HCT116 (cell line): Measurements from ENCODE around the gene SEMA3F. TPM values are rescaled to one million over a fixed set of nuclear protein-coding genes. Genes with fewer than 3 reads are reported as not detected.

ENCODE experiments used
- ATAC-seq: fragments of 200-7000 bp; cut with Tn5 transposase; 2 replicates; pipeline ENCODE4 v1.9.1; 2020; ENCODE audit warnings: mild to moderate bottlenecking, moderate library complexity
- BruUV-seq: library from RNA; stranded (reverse); fragments of 400-500 nt; replicated peaks from 2 replicates; lab custom pipeline; 2021; lab: Mats Ljungman, UMichigan
- CTCF ChIA-PET: fragments of 300-600 bp; sonication (Branson Sonifier 250); formaldehyde crosslinking; loops from one replicate; lab custom pipeline; 2021; ENCODE audit warnings: antibody characterized with exemption; lab: Charles Lee
- POLR2A ChIA-PET: fragments of 300-600, 350-600 bp; sonication (Branson Sonifier 250); formaldehyde crosslinking; loops from one replicate; lab custom pipeline; 2021; ENCODE audit warnings: antibody characterized with exemption; lab: Charles Lee
- RAD21 ChIA-PET, 2 experiments: fragments of 300-600 bp; sonication (Branson Sonifier 250); formaldehyde crosslinking; loops; one replicate each; lab custom pipeline; 2023; ENCODE audit warnings: low total read pairs in 2 of 2; ENCODE audit not compliant: uncharacterized antibody in 2 of 2, unreplicated experiment in 2 of 2, low non-redundant PET in 1 of 2; lab: Charles Lee
- DNase-seq: peaks from one replicate; pipeline ENCODE4 v3.0.0-alpha.2; 2010; ENCODE audit warnings: low read depth, low spot score
- H2AFZ ChIP-seq: fragments of 200-600 bp; shearing (Covaris generic), sonication (generic); 2 replicates; pipeline ENCODE4 v1.6.1; 2017; ENCODE audit warnings: low read depth, mixed run types, mixed read lengths, antibody characterized with exemption, low read length; ENCODE audit not compliant: poor library complexity, severe bottlenecking
- H3K27ac ChIP-seq: 2 replicates; pipeline ENCODE4 v1.5.1; 2012; ENCODE audit warnings: low read depth, low read length
- H3K27me3 ChIP-seq: fragments of 200-600 bp; sonication (generic); 2 replicates; pipeline ENCODE4 v1.6.1; 2016; ENCODE audit warnings: mixed run types, low read length, mixed read lengths; ENCODE audit not compliant: insufficient read depth
- H3K36me3 ChIP-seq, 2 experiments: fragments of 200-500 bp in 1 of 2; fragments of 200-600 bp in 1 of 2; sonication (Bioruptor generic) in 1 of 2; sonication (generic) in 1 of 2; 2 replicates each; pipeline versions ENCODE4 v1.5.1 to v1.6.1; 2014 to 2016; ENCODE audit warnings: low read length in 2 of 2, inconsistent platforms in 1 of 2, mixed read lengths in 1 of 2, mixed run types in 1 of 2; ENCODE audit not compliant: insufficient read depth in 2 of 2, control insufficient read depth in 1 of 2
- H3K4me1 ChIP-seq, 2 experiments: fragments of 200-600 bp in 1 of 2; sonication (generic) in 1 of 2; 2 replicates each; pipeline versions ENCODE4 v1.5.1 to v1.6.1; 2012 to 2017; ENCODE audit warnings: low read length in 2 of 2, inconsistent platforms in 1 of 2, mild to moderate bottlenecking in 1 of 2, mixed read lengths in 1 of 2, mixed run types in 1 of 2, moderate library complexity in 1 of 2; ENCODE audit not compliant: insufficient read depth in 2 of 2, control insufficient read depth in 1 of 2
- H3K4me2 ChIP-seq: fragments of 200-600 bp; sonication (generic); 2 replicates; pipeline ENCODE4 v1.6.1; 2017; ENCODE audit warnings: mixed run types, low read length, mixed read lengths
- H3K4me3 ChIP-seq, 2 experiments: fragments of 200-600 bp in 1 of 2; sonication (generic) in 1 of 2; replicated peaks in 1 of 2; 2 replicates each; pipeline ENCODE4 v1.5.1; 2011 to 2016; ENCODE audit warnings: low read length in 2 of 2, control low read depth in 1 of 2, low read depth in 1 of 2, mild to moderate bottlenecking in 1 of 2, mixed read lengths in 1 of 2, mixed run types in 1 of 2
- H3K79me2 ChIP-seq: fragments of 200-600 bp; sonication (generic); 2 replicates; pipeline ENCODE4 v1.6.1; 2017; ENCODE audit warnings: mild to moderate bottlenecking, mixed run types, low read length, moderate library complexity, mixed read lengths; ENCODE audit not compliant: insufficient read depth
- H3K9ac ChIP-seq: fragments of 200-600 bp; sonication (generic); 2 replicates; pipeline ENCODE4 v1.6.1; 2016; ENCODE audit warnings: low read length, mixed read lengths
- H3K9me2 ChIP-seq: fragments of 200-600 bp; sonication (generic), shearing (Covaris generic); 2 replicates; pipeline ENCODE4 v1.6.1; 2017; ENCODE audit warnings: mixed run types, mild to moderate bottlenecking, moderate library complexity; ENCODE audit not compliant: insufficient read depth
- H3K9me3 ChIP-seq, 2 experiments: fragments of 200-500 bp in 1 of 2; fragments of 200-600 bp in 1 of 2; sonication (Bioruptor generic) in 1 of 2; sonication (generic) in 1 of 2; 2 replicates each; pipeline ENCODE4 v1.6.1; 2014 to 2017; ENCODE audit warnings: low read length in 2 of 2, mixed read lengths in 2 of 2, inconsistent platforms in 1 of 2, low read depth in 1 of 2, mild to moderate bottlenecking in 1 of 2, mixed run types in 1 of 2, moderate library complexity in 1 of 2; ENCODE audit not compliant: control insufficient read depth in 1 of 2, insufficient read depth in 1 of 2
- H4K20me1 ChIP-seq: fragments of 200-600 bp; sonication (generic), shearing (Covaris generic); 2 replicates; pipeline ENCODE4 v1.6.1; 2017; ENCODE audit warnings: mixed run types, mild to moderate bottlenecking, moderate library complexity; ENCODE audit not compliant: insufficient read depth
- CEBPB ChIP-seq: IDR thresholded peaks from 2 replicates; pipeline ENCODE4 v1.6.1; 2012; ENCODE audit warnings: low read depth
- CTCF ChIP-seq, 3 experiments: fragments of 200-600 bp in 1 of 3; sonication (generic) in 1 of 3; IDR thresholded peaks in 2 of 3; conservative IDR thresholded peaks in 1 of 3; 2 replicates each; pipeline ENCODE4 v1.5.1; 2012 to 2017; ENCODE audit warnings: low read depth in 2 of 3, low read length in 2 of 3, antibody characterized with exemption in 1 of 3, borderline replicate concordance in 1 of 3, control low read depth in 1 of 3, mild to moderate bottlenecking in 1 of 3, mixed read lengths in 1 of 3, mixed run types in 1 of 3, moderate library complexity in 1 of 3; ENCODE audit not compliant: insufficient read depth in 1 of 3
- EGR1 ChIP-seq: IDR thresholded peaks from 2 replicates; pipeline ENCODE4 v1.6.1; 2012; ENCODE audit warnings: low read depth
- FOSL1 ChIP-seq: IDR thresholded peaks from 2 replicates; pipeline ENCODE4 v1.6.1; 2012; ENCODE audit warnings: low read depth
- JUND ChIP-seq: IDR thresholded peaks from 2 replicates; pipeline ENCODE4 v1.6.1; 2012
- MAX ChIP-seq: IDR thresholded peaks from 2 replicates; pipeline ENCODE4 v1.6.1; 2012
- POLR2A ChIP-seq: IDR thresholded peaks from 2 replicates; pipeline ENCODE4 v1.7.0; 2011; ENCODE audit warnings: borderline replicate concordance; ENCODE audit not compliant: insufficient read depth, insufficient read length; ENCODE audit errors: extremely low read depth
- RAD21 ChIP-seq: IDR thresholded peaks from 2 replicates; pipeline ENCODE4 v1.6.1; 2012; ENCODE audit warnings: low read depth, mild to moderate bottlenecking
- REST ChIP-seq: IDR thresholded peaks from 2 replicates; pipeline ENCODE4 v1.6.1; 2012; ENCODE audit warnings: low read depth
- SRF ChIP-seq: IDR thresholded peaks from 2 replicates; pipeline ENCODE4 v1.6.1; 2012; ENCODE audit warnings: low read depth
- TCF7L2 ChIP-seq: IDR thresholded peaks from 2 replicates; pipeline ENCODE4 v1.7.0; 2011; ENCODE audit warnings: borderline replicate concordance, inconsistent platforms; ENCODE audit not compliant: insufficient read depth, insufficient read length; ENCODE audit errors: extremely low read depth
- YY1 ChIP-seq: IDR thresholded peaks from 2 replicates; pipeline ENCODE4 v1.6.1; 2011; ENCODE audit warnings: low read length, low read depth, moderate library complexity, mild to moderate bottlenecking; ENCODE audit not compliant: insufficient replicate concordance; ENCODE audit errors: extremely low read depth
- ZFX ChIP-seq: fragments of 450-650 bp; IDR thresholded peaks from 2 replicates; pipeline ENCODE4 v1.6.1; 2017
- intact Hi-C: fragments of 100-400 bp; cut with micrococcal nuclease; formaldehyde crosslinking; loops from 2 replicates; pipeline ENCODE4 v1.10.0; 2022
- total RNA-seq: library from RNA; stranded (reverse); gene quantifications from one replicate; pipeline ENCODE4 v1.2.1, GENCODE V29; 2021; ENCODE audit not compliant: unreplicated experiment

Gene SEMA3F
- total RNA-seq, 1 experiment from 2014 or later: 15.7 TPM

DNA sequence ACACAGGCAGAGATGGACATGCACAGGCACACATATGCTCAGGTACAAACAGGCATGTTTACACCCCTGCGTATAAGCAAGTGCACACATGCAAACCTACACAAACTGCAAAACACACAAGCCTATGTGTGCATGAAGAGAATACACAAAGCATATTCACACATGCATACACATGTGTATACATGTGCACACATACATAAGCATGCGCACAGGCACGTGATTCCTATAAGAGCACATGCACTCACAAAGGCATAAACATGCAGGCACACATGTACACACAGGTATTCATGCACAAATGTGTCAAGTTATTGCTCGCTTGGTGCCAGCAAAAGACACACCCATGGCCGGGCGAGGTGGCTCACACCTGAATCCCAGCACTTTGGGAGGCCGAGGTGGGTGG lies 34.9 kb downstream of the SEMA3F start:
- no peak overlapping the region for H3K9ac ChIP-seq
- H3K4me2 ChIP-seq: no peak overlapping the region
- DNase-seq: no peak
- H3K79me2 ChIP-seq: no peaks in the 10 kb centered on the region
- no peak for ATAC-seq
- H3K27ac ChIP-seq: no peak overlapping the region
- POLR2A ChIA-PET: no interaction called here
- H3K9me3 ChIP-seq: no peaks in the 10 kb centered on the region
- no peak overlapping the region for H2AFZ ChIP-seq
- peaks cover 0 to 16% of the 10 kb centered on the region in 2 experiments; a peak in 3 of 4 replicates for H3K4me1 ChIP-seq
- H3K27me3 ChIP-seq: no peaks in the 10 kb centered on the region
- H3K9me2 ChIP-seq: no peaks in the 10 kb centered on the region
- RAD21 ChIA-PET: interaction anchor here (0.6 to 0.7 kb wide), 2 partner anchors 66 to 250 kb away, joined by 3 read pairs; partner anchors contain the start of gene RBM6 (in 1 of the 2)
- no peaks in the 10 kb centered on the region for H4K20me1 ChIP-seq
- intact Hi-C loops: loop anchor here (1.0 kb wide), 2 partner anchors 69 to 487 kb away; no protein-coding TSS in a partner anchor
- H3K4me3 ChIP-seq: no peak overlapping the region
- no TSS peak for BruUV-seq
- no peaks in the 10 kb centered on the region; a peak in 1 of 4 replicates for H3K36me3 ChIP-seq
- CTCF ChIA-PET: interaction anchor here (1.1 to 3.1 kb wide), 2 partner anchors 37 to 70 kb away, joined by 5 to 13 read pairs; no protein-coding TSS in a partner anchor
- no peak for TF ChIP-seq POLR2A
- TF ChIP-seq, all 23 proteins: peak for 0

DNA sequence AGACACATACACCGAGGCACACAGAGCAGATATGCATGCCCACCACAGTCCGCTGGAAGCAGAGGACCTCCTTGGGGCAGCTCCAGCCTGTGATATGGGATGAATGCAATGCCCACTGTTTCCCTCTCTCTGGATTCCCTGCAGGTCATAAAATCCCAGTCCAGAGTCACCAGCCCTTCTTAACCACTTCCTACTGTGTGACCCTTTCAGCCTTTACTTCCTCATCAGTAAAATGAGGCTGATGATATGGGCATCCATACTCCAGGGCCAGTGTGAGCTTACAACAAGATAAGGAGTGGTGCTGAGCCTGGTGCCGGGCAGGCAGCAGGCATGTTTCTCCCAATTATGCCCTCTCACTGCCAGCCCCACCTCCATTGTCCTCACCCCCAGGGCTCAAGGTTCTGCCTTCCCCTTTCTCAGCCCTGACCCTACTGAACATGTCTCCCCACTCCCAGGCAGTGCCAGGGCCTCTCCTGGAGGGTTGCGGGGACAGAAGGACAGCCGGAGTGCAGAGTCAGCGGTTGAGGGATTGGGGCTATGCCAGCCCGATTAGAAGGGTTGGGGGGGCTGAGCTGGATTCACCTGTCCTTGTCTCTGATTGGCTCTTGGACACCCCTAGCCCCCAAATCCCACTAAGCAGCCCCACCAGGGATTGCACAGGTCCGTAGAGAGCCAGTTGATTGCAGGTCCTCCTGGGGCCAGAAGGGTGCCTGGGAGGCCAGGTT lies 36.0 kb downstream of the SEMA3F start, which contains the start of gene GNAT1:
GNAT1 (plus strand) TSS at position 675 of the 725 bp plus-strand sequence. CDS start 116 bp downstream, outside the sequence.
- H3K27ac ChIP-seq: no peak within 1 kb of the TSS
- no peaks in the 10 kb centered on the region for H3K9me2 ChIP-seq
- no peaks in the 10 kb centered on the region for H3K27me3 ChIP-seq
- no peak within 1 kb of the TSS for H3K9ac ChIP-seq
- H2AFZ ChIP-seq: no peak within 1 kb of the TSS
- no peaks in the 10 kb centered on the region for H3K79me2 ChIP-seq
- ATAC-seq (no peak), DNase-seq (no peak)
- H3K4me2 ChIP-seq: no peak within 1 kb of the TSS
- RAD21 ChIA-PET: interaction anchor here in 1 of 2 experiments (0.6 kb wide), 1 partner anchor 67 kb away, joined by 3 read pairs; no protein-coding TSS in a partner anchor
- H4K20me1 ChIP-seq: no peaks in the 10 kb centered on the region
- CTCF ChIA-PET: interaction anchor here (1.6 to 5.8 kb wide), 4 partner anchors 34 to 71 kb away, joined by 4 to 164 read pairs (median 10); no protein-coding TSS in a partner anchor
- no peaks in the 10 kb centered on the region for H3K9me3 ChIP-seq
- H3K4me3 ChIP-seq: no peak within 1 kb of the TSS
- no peaks in the 10 kb centered on the region; a peak in 1 of 4 replicates for H3K36me3 ChIP-seq
- peaks cover 8 to 26% of the 10 kb centered on the region in 2 experiments; a peak in 3 of 4 replicates for H3K4me1 ChIP-seq
- no TSS peak for BruUV-seq
- POLR2A ChIA-PET: no interaction called here
- intact Hi-C loops: no loop called here
- TF ChIP-seq MAX (no peak), ZFX (no peak), YY1 (no peak), FOSL1 (no peak), REST (no peak), CTCF (IDR thresholded peaks at IDR 0.05 in 2 of 3, conservative IDR thresholded peaks at IDR 0.05 in 1 of 3; ENCODE audit: borderline replicate concordance in 1 of 3, insufficient read depth in 1 of 3, low read depth in 2 of 3, low read length in 2 of 3) (no peak), SRF (no peak), JUND (no peak), EGR1 (no peak), TCF7L2 (no peak), POLR2A (no peak), RAD21 (no peak), CEBPB (no peak)
